ENCODE data around the gene ASB13. TPM values are rescaled to one million over a fixed set of nuclear protein-coding genes. Genes with fewer than 3 reads are reported as not detected.

ASB13 gene
- total RNA-seq, 1 donor from 2014 or later, result 28.2 TPM

GRCh38 chr10:5606864-5607263 lies 59.5 kb downstream of the ASB13 start:
- Mint-ChIP-seq H3K9me3 (no peaks in the 10 kb centered on the region), H3K27me3 (peaks cover 4% of the 10 kb centered on the region), H3K4me3 (no peak overlapping the region), H3K4me1 (ENCODE audit: unreplicated experiment) (peaks cover 22% of the 10 kb centered on the region), H3K36me3 (peaks cover 4% of the 10 kb centered on the region), H3K27ac (no peak overlapping the region)
- no peak for DNase-seq (ENCODE audit: extremely low spot score, unreplicated experiment)
- TF ChIP-seq, protein P1, sequence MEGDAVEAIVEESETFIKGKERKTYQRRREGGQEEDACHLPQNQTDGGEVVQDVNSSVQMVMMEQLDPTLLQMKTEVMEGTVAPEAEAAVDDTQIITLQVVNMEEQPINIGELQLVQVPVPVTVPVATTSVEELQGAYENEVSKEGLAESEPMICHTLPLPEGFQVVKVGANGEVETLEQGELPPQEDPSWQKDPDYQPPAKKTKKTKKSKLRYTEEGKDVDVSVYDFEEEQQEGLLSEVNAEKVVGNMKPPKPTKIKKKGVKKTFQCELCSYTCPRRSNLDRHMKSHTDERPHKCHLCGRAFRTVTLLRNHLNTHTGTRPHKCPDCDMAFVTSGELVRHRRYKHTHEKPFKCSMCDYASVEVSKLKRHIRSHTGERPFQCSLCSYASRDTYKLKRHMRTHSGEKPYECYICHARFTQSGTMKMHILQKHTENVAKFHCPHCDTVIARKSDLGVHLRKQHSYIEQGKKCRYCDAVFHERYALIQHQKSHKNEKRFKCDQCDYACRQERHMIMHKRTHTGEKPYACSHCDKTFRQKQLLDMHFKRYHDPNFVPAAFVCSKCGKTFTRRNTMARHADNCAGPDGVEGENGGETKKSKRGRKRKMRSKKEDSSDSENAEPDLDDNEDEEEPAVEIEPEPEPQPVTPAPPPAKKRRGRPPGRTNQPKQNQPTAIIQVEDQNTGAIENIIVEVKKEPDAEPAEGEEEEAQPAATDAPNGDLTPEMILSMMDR (conservative IDR thresholded peaks at IDR 0.05), result no peak

- Mint-ChIP-seq H3K27ac (no peak overlapping the region), H3K36me3 (peaks cover 4% of the 10 kb centered on the region), H3K4me1 (ENCODE audit: unreplicated experiment) (peaks cover 22% of the 10 kb centered on the region), H3K4me3 (no peak overlapping the region), H3K9me3 (no peaks in the 10 kb centered on the region), H3K27me3 (peaks cover 4% of the 10 kb centered on the region)
- DNase-seq (ENCODE audit: extremely low spot score, unreplicated experiment), result no peak
- TF ChIP-seq, protein P1 (conservative IDR thresholded peaks at IDR 0.05), result no peak
Measured at GRCh38 chr10:5606321-5606720, 60.1 kb downstream of the ASB13 start.

- TF ChIP-seq, protein P1 (conservative IDR thresholded peaks at IDR 0.05), result no peak
- Mint-ChIP-seq H3K36me3 (peaks cover 4% of the 10 kb centered on the region), H3K27me3 (peaks cover 4% of the 10 kb centered on the region), H3K27ac (no peak overlapping the region), H3K9me3 (no peaks in the 10 kb centered on the region), H3K4me1 (ENCODE audit: unreplicated experiment) (peaks cover 15% of the 10 kb centered on the region), H3K4me3 (no peak overlapping the region)
- no peak for DNase-seq (ENCODE audit: extremely low spot score, unreplicated experiment)
Measured at GRCh38 chr10:5604961-5605360, 61.4 kb downstream of the ASB13 start.

DNA sequence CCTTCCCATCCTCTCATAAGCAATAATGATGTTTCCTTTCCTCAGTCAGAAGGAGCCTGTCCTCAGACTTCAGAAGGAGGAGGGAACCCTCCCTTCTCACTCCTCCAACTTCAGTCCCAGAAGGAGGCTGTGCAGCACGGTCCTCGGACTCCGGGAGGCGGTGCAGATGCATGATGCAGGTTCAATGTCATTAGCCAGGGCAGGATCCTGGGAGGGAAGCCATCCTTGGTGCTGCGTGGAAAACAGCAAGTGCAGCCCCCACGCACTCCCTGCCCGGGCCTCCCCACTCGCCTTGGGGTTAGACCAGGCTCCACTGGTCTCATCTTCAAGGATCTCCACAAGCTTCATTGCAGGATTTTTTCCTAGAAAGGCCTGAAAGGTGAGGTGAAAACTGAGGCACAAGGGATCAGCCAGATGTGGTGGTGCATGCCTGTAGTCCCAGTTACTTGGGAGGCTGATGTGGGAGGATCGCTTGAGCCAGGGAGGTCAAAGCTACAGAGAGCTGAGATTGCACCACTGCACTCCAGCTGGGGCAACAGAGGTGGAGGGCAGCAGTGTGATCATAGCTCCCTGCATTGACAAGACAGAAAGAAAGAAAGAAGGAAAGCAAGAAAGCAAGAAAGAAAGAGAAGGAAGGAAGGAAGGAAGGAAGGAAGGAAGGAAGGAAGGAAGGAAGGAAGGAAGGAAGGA lies 62.0 kb downstream of the ASB13 start:
- Mint-ChIP-seq H3K9me3 (no peaks in the 10 kb centered on the region), H3K4me1 (ENCODE audit: unreplicated experiment) (peaks cover 11% of the 10 kb centered on the region), H3K36me3 (peaks cover 4% of the 10 kb centered on the region), H3K27ac (no peak overlapping the region), H3K27me3 (peaks cover 4% of the 10 kb centered on the region), H3K4me3 (no peak overlapping the region)
- TF ChIP-seq, protein P1 (conservative IDR thresholded peaks at IDR 0.05), result no peak
- DNase-seq (ENCODE audit: extremely low spot score, unreplicated experiment), result no peak

- Mint-ChIP-seq H3K4me1 (ENCODE audit: unreplicated experiment) (peaks cover 11% of the 10 kb centered on the region), H3K27me3 (peaks cover 4% of the 10 kb centered on the region), H3K9me3 (no peaks in the 10 kb centered on the region), H3K4me3 (no peak overlapping the region), H3K27ac (no peak overlapping the region), H3K36me3 (peaks cover 4% of the 10 kb centered on the region)
- no peak for DNase-seq (ENCODE audit: extremely low spot score, unreplicated experiment)
- TF ChIP-seq, protein P1 (conservative IDR thresholded peaks at IDR 0.05), result no peak
Measured at GRCh38 chr10:5603848-5604170, 62.6 kb downstream of the ASB13 start.

Data from type B pancreatic cell (in vitro differentiated cells).